ENCODE measurements around the gene EPN1.

- TF ChIP-seq FOXM1 (IDR thresholded peaks at IDR 0.05; ENCODE audit: low read depth) (no peak), CTCF (IDR thresholded peaks at IDR 0.05) (no peak), JUND (IDR thresholded peaks at IDR 0.05) (no peak), USF2 (IDR thresholded peaks at IDR 0.05; ENCODE audit: borderline replicate concordance, low read depth, low read length) (no peak), ELF1 (IDR thresholded peaks at IDR 0.05) (no peak)
These were observed 39.7 kb upstream of the EPN1 start for GRCh38 chr19:55635334-55635717.

Data from SK-N-SH (cell line).